Spleen (tissue), 7 donors: ENCODE results near the gene ENOX1.

Source experiments
- POLR2A ChIP-seq, 3 donors: fragments of 450-650 bp; IDR thresholded peaks; one replicate each; pipeline ENCODE4 v1.5.1; 2017; ENCODE audit warnings: antibody characterized with exemption in 3 of 3, mild to moderate bottlenecking in 1 of 3
- TF ChIP-seq, protein P1 (sequence below), 11 experiments: fragments of 200-600 bp in 7 of 11; fragments of 450-650 bp in 4 of 11; sonication (generic) in 4 of 11; IDR thresholded peaks in 8 of 11; conservative IDR thresholded peaks in 3 of 11; 1 replicate in 7 of 11; 2 replicates in 4 of 11; pipeline versions ENCODE4 v1.4.0 to v1.8.0; 2016 to 2021; ENCODE audit warnings: antibody characterized with exemption in 11 of 11, inconsistent platforms in 4 of 11, mild to moderate bottlenecking in 1 of 11
- donor health status: DM: no; HTN: no; CAD: no; lungs with moderate emphysema.
- donor health status: DM: no; HTN: no; CAD: no.
- donor health status: DM: no; HTN: no; CAD: no.

- TF ChIP-seq, protein P1, sequence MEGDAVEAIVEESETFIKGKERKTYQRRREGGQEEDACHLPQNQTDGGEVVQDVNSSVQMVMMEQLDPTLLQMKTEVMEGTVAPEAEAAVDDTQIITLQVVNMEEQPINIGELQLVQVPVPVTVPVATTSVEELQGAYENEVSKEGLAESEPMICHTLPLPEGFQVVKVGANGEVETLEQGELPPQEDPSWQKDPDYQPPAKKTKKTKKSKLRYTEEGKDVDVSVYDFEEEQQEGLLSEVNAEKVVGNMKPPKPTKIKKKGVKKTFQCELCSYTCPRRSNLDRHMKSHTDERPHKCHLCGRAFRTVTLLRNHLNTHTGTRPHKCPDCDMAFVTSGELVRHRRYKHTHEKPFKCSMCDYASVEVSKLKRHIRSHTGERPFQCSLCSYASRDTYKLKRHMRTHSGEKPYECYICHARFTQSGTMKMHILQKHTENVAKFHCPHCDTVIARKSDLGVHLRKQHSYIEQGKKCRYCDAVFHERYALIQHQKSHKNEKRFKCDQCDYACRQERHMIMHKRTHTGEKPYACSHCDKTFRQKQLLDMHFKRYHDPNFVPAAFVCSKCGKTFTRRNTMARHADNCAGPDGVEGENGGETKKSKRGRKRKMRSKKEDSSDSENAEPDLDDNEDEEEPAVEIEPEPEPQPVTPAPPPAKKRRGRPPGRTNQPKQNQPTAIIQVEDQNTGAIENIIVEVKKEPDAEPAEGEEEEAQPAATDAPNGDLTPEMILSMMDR (IDR thresholded peaks at IDR 0.05 in 8 of 11, conservative IDR thresholded peaks at IDR 0.05 in 3 of 11): no peak
- no peak for TF ChIP-seq POLR2A (IDR thresholded peaks at IDR 0.05)
These were observed 542.3 kb downstream of the ENOX1 start for GRCh38 chr13:43244481-43244880.
